SU-DHL-6 (cell line): ENCODE results near the gene SCN4B.

Source experiments
- EZH2phosphoT487 ChIP-seq: fragments of 200-600 bp; sonication (generic), shearing (Covaris generic); conservative IDR thresholded peaks from 2 replicates; pipeline ENCODE4 v1.6.1; 2018; ENCODE audit warnings: mild to moderate bottlenecking, antibody characterized with exemption, low read length, moderate library complexity, mixed read lengths
- TF ChIP-seq, protein P1 (sequence below): fragments of 200-600 bp; sonication (generic); IDR thresholded peaks from one replicate; pipeline ENCODE4 v1.5.1; 2017; ENCODE audit warnings: antibody characterized with exemption, mild to moderate bottlenecking, low read length, moderate library complexity; ENCODE audit not compliant: insufficient read depth, poor library complexity, severe bottlenecking

DNA sequence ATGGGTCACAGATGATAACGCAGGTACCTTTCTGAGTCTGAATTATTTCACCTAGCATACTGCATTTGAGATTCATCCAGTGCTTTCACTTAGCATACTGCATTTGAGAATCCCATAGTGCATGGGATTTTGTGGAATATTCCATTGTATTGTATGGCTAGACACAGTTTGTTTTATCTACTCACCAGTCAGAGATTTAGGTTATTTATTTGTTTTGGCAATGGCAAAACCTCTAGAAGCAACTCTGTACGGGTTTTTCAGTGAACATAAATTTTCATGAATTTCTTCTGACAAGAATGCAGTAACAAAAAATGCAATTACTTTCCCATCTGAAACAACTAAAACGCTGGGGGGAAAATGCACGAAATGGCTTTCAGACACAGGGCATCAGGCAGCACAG lies 24.3 kb downstream of the SCN4B start:
- TF ChIP-seq, protein P1, sequence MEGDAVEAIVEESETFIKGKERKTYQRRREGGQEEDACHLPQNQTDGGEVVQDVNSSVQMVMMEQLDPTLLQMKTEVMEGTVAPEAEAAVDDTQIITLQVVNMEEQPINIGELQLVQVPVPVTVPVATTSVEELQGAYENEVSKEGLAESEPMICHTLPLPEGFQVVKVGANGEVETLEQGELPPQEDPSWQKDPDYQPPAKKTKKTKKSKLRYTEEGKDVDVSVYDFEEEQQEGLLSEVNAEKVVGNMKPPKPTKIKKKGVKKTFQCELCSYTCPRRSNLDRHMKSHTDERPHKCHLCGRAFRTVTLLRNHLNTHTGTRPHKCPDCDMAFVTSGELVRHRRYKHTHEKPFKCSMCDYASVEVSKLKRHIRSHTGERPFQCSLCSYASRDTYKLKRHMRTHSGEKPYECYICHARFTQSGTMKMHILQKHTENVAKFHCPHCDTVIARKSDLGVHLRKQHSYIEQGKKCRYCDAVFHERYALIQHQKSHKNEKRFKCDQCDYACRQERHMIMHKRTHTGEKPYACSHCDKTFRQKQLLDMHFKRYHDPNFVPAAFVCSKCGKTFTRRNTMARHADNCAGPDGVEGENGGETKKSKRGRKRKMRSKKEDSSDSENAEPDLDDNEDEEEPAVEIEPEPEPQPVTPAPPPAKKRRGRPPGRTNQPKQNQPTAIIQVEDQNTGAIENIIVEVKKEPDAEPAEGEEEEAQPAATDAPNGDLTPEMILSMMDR, result no peak
- no peak for TF ChIP-seq EZH2phosphoT487
